ENCODE measurements around the gene SLC26A11. TPM values are rescaled to one million over a fixed set of nuclear protein-coding genes. Genes with fewer than 3 reads are reported as not detected.

Gene SLC26A11
- total and polyA plus RNA-seq, 2 of the 13 experiments (the other 11 are each of a cell fraction or from before 2014, with no cell fraction given), result 8.7 to 13.2 TPM

DNA sequence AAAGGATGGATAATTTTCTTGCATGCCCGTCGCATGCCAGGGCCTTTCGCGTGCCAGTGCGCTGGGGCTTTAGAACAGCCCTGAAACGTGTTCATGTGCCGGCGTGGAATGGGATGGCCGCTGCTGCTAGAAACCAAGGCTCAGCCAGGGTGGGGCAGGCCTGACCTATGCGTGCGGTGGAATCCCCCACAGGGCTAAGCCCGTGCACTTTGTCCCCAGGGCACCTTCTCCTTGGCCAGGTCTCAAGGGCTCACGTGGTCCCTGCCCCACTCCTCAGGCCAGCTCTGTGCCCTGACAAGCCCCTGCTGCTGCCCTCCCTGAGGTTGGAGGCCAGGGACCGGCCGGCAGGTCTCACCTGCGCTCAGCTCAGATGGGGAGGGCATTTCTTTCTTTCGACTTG is 27.3 kb downstream of the SLC26A11 start (continued):
- TF ChIP-seq, protein P1, sequence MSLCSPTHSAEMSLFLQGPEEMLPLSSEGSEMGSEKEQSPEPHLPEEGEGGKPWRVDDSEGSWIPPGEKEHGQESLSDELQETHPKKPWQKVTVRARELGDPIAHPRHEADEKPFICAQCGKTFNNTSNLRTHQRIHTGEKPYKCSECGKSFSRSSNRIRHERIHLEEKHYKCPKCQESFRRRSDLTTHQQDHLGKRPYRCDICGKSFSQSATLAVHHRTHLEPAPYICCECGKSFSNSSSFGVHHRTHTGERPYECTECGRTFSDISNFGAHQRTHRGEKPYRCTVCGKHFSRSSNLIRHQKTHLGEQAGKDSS (CRISPR knock-in tag; IDR thresholded peaks at IDR 0.05; ENCODE audit: borderline replicate concordance, low read depth), result no peak

DNA sequence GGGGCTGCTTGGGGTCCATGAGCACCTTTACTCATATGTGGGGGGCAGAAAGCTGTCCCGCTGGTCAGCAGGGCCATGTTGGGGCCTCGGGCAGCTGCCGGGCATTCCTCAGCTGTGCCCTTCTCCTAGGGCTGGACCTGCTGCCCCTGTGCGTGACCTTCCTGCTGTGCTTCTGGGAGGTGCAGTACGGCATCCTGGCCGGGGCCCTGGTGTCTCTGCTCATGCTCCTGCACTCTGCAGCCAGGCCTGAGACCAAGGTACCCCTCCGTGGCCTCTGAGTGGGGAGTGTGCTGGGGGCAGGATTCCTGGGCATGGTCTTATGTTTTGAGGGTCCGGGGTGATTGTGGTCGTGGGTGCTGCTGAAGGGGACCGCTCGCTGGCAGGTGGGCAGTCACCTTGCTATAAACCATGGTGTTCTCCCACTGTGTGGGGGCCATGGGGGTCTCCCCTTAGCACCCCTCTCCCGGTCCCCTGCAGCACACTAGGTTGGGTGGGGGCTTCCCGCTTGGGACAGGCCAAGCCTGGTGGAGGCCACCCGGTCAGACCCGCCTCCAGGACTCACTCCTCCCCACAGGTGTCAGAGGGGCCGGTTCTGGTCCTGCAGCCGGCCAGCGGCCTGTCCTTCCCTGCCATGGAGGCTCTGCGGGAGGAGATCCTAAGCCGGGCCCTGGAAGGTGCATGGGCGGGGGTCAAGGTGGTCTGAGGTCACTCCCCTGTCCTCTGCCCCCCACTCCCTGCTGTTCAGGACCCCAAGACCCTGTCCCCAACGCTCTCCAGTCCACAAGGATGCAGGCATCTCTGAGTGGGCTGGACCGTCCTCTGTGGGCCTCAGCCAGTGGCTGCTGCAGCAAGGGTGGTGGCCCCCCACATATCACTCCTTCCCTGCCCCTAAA is 28.0 kb downstream of the SLC26A11 start:
- Histone ChIP-seq H3K27me3 (ENCODE audit: control insufficient read depth in 1 of 2, insufficient read depth in 2 of 2, low read length in 2 of 2) (no peaks in the 10 kb centered on the region), H3K4me3 (replicated peaks in 1 of 3; ENCODE audit: insufficient read depth in 1 of 3, low read depth in 2 of 3, low read length in 3 of 3) (no peak overlapping the region), H3K27ac (ENCODE audit: extremely low read length, insufficient read depth, low read length) (no peak overlapping the region), H3K4me2 (ENCODE audit: low read depth, low read length) (no peak overlapping the region), H3K36me3 (replicated peaks in 1 of 2; ENCODE audit: control insufficient read depth in 1 of 2, insufficient read depth in 2 of 2, low read length in 2 of 2) (peaks cover 6 to 8% of the 10 kb centered on the region in 2 experiments; a peak in 4 of 5 replicates), H3K79me2 (ENCODE audit: insufficient read depth, low read length) (no peaks in the 10 kb centered on the region), H4K20me1 (ENCODE audit: insufficient read depth, low read length) (no peaks in the 10 kb centered on the region), H3K9me3 (ENCODE audit: low read length) (no peaks in the 10 kb centered on the region), H3K9ac (ENCODE audit: insufficient read depth, low read depth, low read length) (no peak overlapping the region), H2AFZ (ENCODE audit: low read length) (no peak overlapping the region), H3K4me1 (ENCODE audit: insufficient read depth, low read length) (no peaks in the 10 kb centered on the region)
- ChIA-PET POLR2A (no interaction called here), CTCF (ENCODE audit: low intra/inter-chr PET ratio, low total read pairs) (interaction anchor here (0.6 kb wide), 1 partner anchor 45 kb away, joined by 3 read pairs; no protein-coding TSS in a partner anchor)
- TF ChIP-seq ZNF83 (CRISPR knock-in tag; IDR thresholded peaks at IDR 0.05; ENCODE audit: borderline replicate concordance) (no peak), ZNF567 (CRISPR knock-in tag; IDR thresholded peaks at IDR 0.05; ENCODE audit: borderline replicate concordance) (no peak), ZNF350 (CRISPR knock-in tag; IDR thresholded peaks at IDR 0.05; ENCODE audit: borderline replicate concordance, low read depth) (no peak), ATAD3A (CRISPR knock-in tag; IDR thresholded peaks at IDR 0.05) (no peak), AGO2 (optimal IDR thresholded peaks at IDR 0.05; ENCODE audit: low read depth, low read length) (peak; percentile 42)
- TF ChIP-seq, protein P2, sequence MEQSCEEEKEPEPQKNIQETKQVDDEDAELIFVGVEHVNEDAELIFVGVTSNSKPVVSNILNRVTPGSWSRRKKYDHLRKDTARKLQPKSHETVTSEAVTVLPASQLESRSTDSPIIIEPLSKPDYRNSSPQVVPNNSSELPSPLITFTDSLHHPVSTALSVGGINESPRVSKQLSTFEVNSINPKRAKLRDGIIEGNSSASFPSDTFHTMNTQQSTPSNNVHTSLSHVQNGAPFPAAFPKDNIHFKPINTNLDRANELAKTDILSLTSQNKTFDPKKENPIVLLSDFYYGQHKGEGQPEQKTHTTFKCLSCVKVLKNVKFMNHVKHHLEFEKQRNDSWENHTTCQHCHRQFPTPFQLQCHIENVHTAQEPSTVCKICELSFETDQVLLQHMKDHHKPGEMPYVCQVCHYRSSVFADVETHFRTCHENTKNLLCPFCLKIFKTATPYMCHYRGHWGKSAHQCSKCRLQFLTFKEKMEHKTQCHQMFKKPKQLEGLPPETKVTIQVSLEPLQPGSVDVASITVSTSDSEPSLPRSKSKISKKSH (CRISPR knock-in tag; IDR thresholded peaks at IDR 0.05; ENCODE audit: borderline replicate concordance), result peak; percentile 42; the same call in 1 of the 2 replicates
- no peak for DNase-seq (ENCODE audit: low spot score)
- BruUV-seq (replicated peaks), result no TSS peak
- in situ Hi-C loops (cut with HindIII; ENCODE audit: extremely low pct_ligation_motif_present, low pct_unique_long_range_greater_than_20kb) (no loop called here), intact Hi-C loops (cut with micrococcal nuclease; ENCODE audit: unreplicated experiment) (no loop called here)
- WGBS (ENCODE audit: low lambda C conversion rate), result 92% methylated on average over 7 of the region's 23 CpGs
- no peak for ATAC-seq
- FAIRE-seq, result no peak

Data from HepG2 (cell line).